Endodermal cell (in vitro differentiated cells): ENCODE data around the gene B4GALT6. TPM values are rescaled to one million over a fixed set of nuclear protein-coding genes. Genes with fewer than 3 reads are reported as not detected.
A peak's percentile ranks its signal among the peaks of the same experiment; 100 is the strongest.

Experiments
- DNase-seq: peaks from one replicate; pipeline ENCODE4 v3.0.0-alpha.2; 2017
- H3K27ac ChIP-seq: 2 replicates; pipeline ENCODE4 v1.5.1; 2013; ENCODE audit warnings: mild to moderate bottlenecking, low read depth, low read length, moderate library complexity
- H3K27me3 ChIP-seq: 2 replicates; pipeline ENCODE4 v1.6.1; 2013; ENCODE audit warnings: mild to moderate bottlenecking, low read length, moderate library complexity; ENCODE audit not compliant: insufficient read depth, control insufficient read depth, poor library complexity, severe bottlenecking
- H3K36me3 ChIP-seq: 2 replicates; pipeline ENCODE4 v1.7.0; 2013; ENCODE audit warnings: mild to moderate bottlenecking, low read length, moderate library complexity; ENCODE audit not compliant: control insufficient read depth, insufficient read depth
- H3K4me1 ChIP-seq: one replicate; pipeline ENCODE4 v1.7.0; 2013; ENCODE audit warnings: low read length; ENCODE audit not compliant: control insufficient read depth, insufficient read depth
- H3K4me3 ChIP-seq: 2 replicates; pipeline ENCODE4 v1.5.1; 2013; ENCODE audit warnings: mild to moderate bottlenecking, low read length, moderate library complexity
- H3K9ac ChIP-seq: 2 replicates; pipeline ENCODE4 v1.6.1; 2013; ENCODE audit warnings: mild to moderate bottlenecking, low read length, moderate library complexity; ENCODE audit not compliant: poor library complexity, severe bottlenecking; ENCODE audit errors: extremely low read depth
- H3K9me3 ChIP-seq: 2 replicates; pipeline ENCODE4 v1.6.1; 2013; ENCODE audit warnings: mild to moderate bottlenecking, low read length, moderate library complexity; ENCODE audit not compliant: control insufficient read depth
- H3K27ac Mint-ChIP-seq: 2 replicates; pipeline ENCODE4 v1.8.0; 2020; ENCODE audit warnings: mixed read lengths
- H3K27me3 Mint-ChIP-seq: 2 replicates; pipeline ENCODE4 v1.8.0; 2021; ENCODE audit warnings: mild to moderate bottlenecking, mixed read lengths; ENCODE audit not compliant: insufficient read depth
- H3K36me3 Mint-ChIP-seq: 2 replicates; pipeline ENCODE4 v1.8.0; 2020; ENCODE audit warnings: low read depth, mixed read lengths
- H3K4me1 Mint-ChIP-seq: 2 replicates; pipeline ENCODE4 v1.8.0; 2020; ENCODE audit warnings: mixed read lengths
- H3K4me3 Mint-ChIP-seq: 2 replicates; pipeline ENCODE4 v1.8.0; 2020; ENCODE audit warnings: mild to moderate bottlenecking, moderate library complexity, mixed read lengths
- H3K9me3 Mint-ChIP-seq: 2 replicates; pipeline ENCODE4 v1.8.0; 2020; ENCODE audit warnings: mild to moderate bottlenecking, mixed read lengths
- WGBS, 2 experiments: methylation state at CpG; one replicate each; pipeline versions ENCODE4 v1.1.5 to v1.1.7; 2013; ENCODE audit warnings: missing lambda C conversion rate in 2 of 2, mixed read lengths in 1 of 2; ENCODE audit not compliant: insufficient coverage in 1 of 2, insufficient read length in 1 of 2; 5-methylcytosine and 5-hydroxymethylcytosine counted together
- total RNA-seq, 2 donors: library from RNA; stranded (reverse); fragmentation: NEBNext Ultra II Directional in 1 of 2; extraction: Animal tissue kit (Norgen Biotek cat#: 25700) in 1 of 2; gene quantifications; 2 replicates in 1 of 2; 3 replicates in 1 of 2; pipeline ENCODE4 v1.2.1, GENCODE V29; 2021
- TF ChIP-seq, protein P1 (sequence below): fragments of 200-600 bp; sonication (generic); conservative IDR thresholded peaks from 2 replicates; pipeline ENCODE4 v1.5.0; 2021; ENCODE audit warnings: antibody characterized with exemption, mild to moderate bottlenecking

B4GALT6 gene
- total RNA-seq, 2 donors from 2014 or later, result 47.7 to 48.4 TPM

DNA sequence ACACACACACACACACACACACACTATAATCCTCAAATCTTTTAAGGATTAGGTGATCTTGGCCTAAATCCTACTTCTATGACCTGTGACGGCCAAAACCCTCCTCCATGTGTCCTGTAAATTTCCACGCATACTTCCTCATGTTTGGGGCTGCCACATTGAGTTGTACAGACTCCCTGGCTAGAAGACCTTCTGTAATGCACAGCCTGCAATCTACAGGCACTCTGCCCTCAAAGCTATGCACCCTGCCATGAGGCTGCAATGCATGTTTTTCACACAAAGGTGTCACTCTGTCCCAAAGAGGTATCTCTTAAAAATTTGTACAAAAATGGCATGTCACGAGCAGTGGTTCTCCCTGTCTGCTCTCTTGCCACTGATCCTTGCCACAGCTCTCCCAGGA, 26.4 kb upstream of the B4GALT6 start:
- Histone ChIP-seq H3K36me3 (no peaks in the 10 kb centered on the region), H3K4me3 (no peak overlapping the region), H3K27me3 (no peaks in the 10 kb centered on the region), H3K9me3 (no peaks in the 10 kb centered on the region), H3K27ac (no peak overlapping the region), H3K4me1 (no peaks in the 10 kb centered on the region), H3K9ac (no peak overlapping the region)
- peak; percentile 58 for DNase-seq
- H3K36me3 Mint-ChIP-seq, result no peaks in the 10 kb centered on the region
- peaks cover 4% of the 10 kb centered on the region for H3K4me1 Mint-ChIP-seq
- H3K27me3 Mint-ChIP-seq, result no peaks in the 10 kb centered on the region
- WGBS, 2 experiments, result 86 to 92% methylated on average over 3 of the region's 3 CpGs
- H3K4me3 Mint-ChIP-seq, result no peak overlapping the region
- no peaks in the 10 kb centered on the region for H3K9me3 Mint-ChIP-seq
- TF ChIP-seq, protein P1, sequence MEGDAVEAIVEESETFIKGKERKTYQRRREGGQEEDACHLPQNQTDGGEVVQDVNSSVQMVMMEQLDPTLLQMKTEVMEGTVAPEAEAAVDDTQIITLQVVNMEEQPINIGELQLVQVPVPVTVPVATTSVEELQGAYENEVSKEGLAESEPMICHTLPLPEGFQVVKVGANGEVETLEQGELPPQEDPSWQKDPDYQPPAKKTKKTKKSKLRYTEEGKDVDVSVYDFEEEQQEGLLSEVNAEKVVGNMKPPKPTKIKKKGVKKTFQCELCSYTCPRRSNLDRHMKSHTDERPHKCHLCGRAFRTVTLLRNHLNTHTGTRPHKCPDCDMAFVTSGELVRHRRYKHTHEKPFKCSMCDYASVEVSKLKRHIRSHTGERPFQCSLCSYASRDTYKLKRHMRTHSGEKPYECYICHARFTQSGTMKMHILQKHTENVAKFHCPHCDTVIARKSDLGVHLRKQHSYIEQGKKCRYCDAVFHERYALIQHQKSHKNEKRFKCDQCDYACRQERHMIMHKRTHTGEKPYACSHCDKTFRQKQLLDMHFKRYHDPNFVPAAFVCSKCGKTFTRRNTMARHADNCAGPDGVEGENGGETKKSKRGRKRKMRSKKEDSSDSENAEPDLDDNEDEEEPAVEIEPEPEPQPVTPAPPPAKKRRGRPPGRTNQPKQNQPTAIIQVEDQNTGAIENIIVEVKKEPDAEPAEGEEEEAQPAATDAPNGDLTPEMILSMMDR, result peak; percentile 53
- H3K27ac Mint-ChIP-seq, result no peak overlapping the region

DNA sequence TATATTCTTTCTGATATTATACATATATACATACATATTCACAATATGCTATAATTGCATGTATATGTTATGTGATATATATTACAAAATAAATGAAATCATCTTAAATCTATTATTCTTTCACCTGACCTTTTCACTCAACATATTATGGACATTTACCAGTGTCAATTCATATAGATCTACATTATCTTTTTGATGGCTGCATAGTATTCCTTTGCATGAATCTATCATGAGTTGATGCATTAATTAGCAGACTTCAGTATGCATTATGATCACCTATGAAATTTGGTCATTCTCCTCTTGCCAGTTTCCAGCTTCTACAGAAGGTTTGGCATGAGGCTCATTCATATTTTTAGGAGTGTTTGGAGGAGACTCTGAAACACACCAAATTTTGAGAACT, 23.4 kb upstream of the B4GALT6 start:
- Mint-ChIP-seq H3K9me3 (no peaks in the 10 kb centered on the region), H3K27me3 (no peaks in the 10 kb centered on the region), H3K36me3 (no peaks in the 10 kb centered on the region), H3K4me3 (no peak overlapping the region), H3K27ac (no peak overlapping the region), H3K4me1 (peaks cover 4% of the 10 kb centered on the region)
- no peaks in the 10 kb centered on the region for H3K9me3 ChIP-seq
- H3K27me3 ChIP-seq, result no peaks in the 10 kb centered on the region
- no peak overlapping the region for H3K27ac ChIP-seq
- H3K9ac ChIP-seq, result no peak overlapping the region
- DNase-seq, result no peak
- no peak overlapping the region for H3K4me3 ChIP-seq
- no peaks in the 10 kb centered on the region for H3K36me3 ChIP-seq
- TF ChIP-seq, protein P1, result no peak
- no peaks in the 10 kb centered on the region for H3K4me1 ChIP-seq

DNA sequence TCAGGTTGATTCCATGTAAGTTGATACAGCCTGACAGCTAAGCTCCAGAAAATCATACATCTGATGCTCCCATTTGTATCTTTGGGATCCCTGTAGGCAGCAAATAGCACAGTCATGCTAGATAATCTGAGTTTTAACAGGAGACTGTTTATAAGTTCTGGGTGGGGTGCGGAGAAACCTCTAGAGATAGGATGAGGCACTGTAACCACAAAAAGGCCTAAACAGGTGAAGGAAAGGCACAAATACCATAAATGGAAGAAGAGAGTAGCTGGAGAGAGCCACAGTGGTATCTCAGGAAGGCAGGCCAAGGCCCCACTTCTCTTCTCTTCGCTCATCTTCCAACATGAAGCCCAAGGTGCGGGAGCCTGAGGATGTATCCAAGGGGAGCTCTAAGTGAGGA, 18.1 kb upstream of the B4GALT6 start:
- Mint-ChIP-seq H3K9me3 (peaks cover 16% of the 10 kb centered on the region), H3K36me3 (peaks cover 6% of the 10 kb centered on the region), H3K4me1 (no peaks in the 10 kb centered on the region), H3K4me3 (no peak overlapping the region), H3K27me3 (no peaks in the 10 kb centered on the region), H3K27ac (no peak overlapping the region)
- peaks cover 9% of the 10 kb centered on the region for H3K9me3 ChIP-seq
- H3K27ac ChIP-seq, result no peak overlapping the region
- 100% methylated on average over 1 to 3 of the region's 3 CpGs for WGBS, 2 experiments
- TF ChIP-seq, protein P1, result no peak
- H3K4me3 ChIP-seq, result no peak overlapping the region
- H3K4me1 ChIP-seq, result no peaks in the 10 kb centered on the region
- H3K9ac ChIP-seq, result no peak overlapping the region
- no peaks in the 10 kb centered on the region for H3K36me3 ChIP-seq
- DNase-seq, result no peak
- no peaks in the 10 kb centered on the region for H3K27me3 ChIP-seq
